ENCODE data around the gene PPP1R14C. TPM values are rescaled to one million over a fixed set of nuclear protein-coding genes. Genes with fewer than 3 reads are reported as not detected.

The PPP1R14C gene, protein sequence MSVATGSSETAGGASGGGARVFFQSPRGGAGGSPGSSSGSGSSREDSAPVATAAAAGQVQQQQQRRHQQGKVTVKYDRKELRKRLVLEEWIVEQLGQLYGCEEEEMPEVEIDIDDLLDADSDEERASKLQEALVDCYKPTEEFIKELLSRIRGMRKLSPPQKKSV
- total RNA-seq (2014; rRNA removed; shearing (Covaris generic)): 0.05 TPM in 1 of 2 replicates, not detected in the other

GRCh38 chr6:150142670-150143515 is at the start of gene PPP1R14C:
Gene PPP1R14C, plus strand, starts transcription at chr6:150143044. Its CDS starts 149 bp downstream, at chr6:150143193.
- Histone ChIP-seq H3K4me3 (peak within 1 kb of the TSS; percentile 38), H3K4me1 (peaks cover 7% of the 10 kb centered on the region), H3K27me3 (peaks cover 49% of the 10 kb centered on the region), H3K36me3 (no peaks in the 10 kb centered on the region), H3K9me3 (replicated peaks) (no peaks in the 10 kb centered on the region), H3K27ac (no peak within 1 kb of the TSS)
- DNase-seq: peak; percentile 27 to 34

DNA sequence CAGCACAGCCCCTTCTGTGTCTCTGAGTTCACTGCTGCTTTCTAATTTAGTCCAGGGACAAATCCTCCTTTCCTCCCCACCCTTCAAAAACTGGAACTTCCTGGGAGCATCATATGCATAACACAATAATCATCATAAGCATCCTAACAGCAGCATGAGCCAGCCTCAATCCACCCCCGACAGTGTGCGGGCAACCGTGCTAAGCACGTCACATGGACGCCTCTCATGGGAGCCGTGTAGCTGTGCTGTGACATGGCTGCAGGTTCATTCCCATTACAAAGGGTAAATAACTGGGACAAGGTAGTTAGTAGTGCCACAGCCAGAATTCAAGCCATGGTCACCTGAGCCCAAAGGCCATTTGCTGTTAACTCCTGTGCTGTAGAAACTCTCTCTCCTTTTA is 49.4 kb upstream of the PPP1R14C start:
- no peak overlapping the region for H3K27ac ChIP-seq
- no peaks in the 10 kb centered on the region for H3K4me1 ChIP-seq
- no peak overlapping the region for H3K4me3 ChIP-seq
- no peaks in the 10 kb centered on the region for H3K36me3 ChIP-seq
- peaks cover 14% of the 10 kb centered on the region; the same call in 1 of the 2 replicates for H3K27me3 ChIP-seq
- no peaks in the 10 kb centered on the region for H3K9me3 ChIP-seq (replicated peaks)
- DNase-seq: no peak

- Histone ChIP-seq H3K9me3 (replicated peaks) (no peaks in the 10 kb centered on the region), H3K27ac (no peak overlapping the region), H3K27me3 (0 out of 2 replicates have a peak, but pooled peaks cover 11% of the 10 kb centered on the region), H3K4me3 (no peak overlapping the region), H3K4me1 (no peaks in the 10 kb centered on the region), H3K36me3 (no peaks in the 10 kb centered on the region)
- DNase-seq: no peak
Observed at GRCh38 chr6:150098155-150098554, 44.7 kb upstream of the PPP1R14C start.

GRCh38 chr6:150099546-150099945 is 43.3 kb upstream of the PPP1R14C start:
- H3K9me3 ChIP-seq (replicated peaks): no peaks in the 10 kb centered on the region

GRCh38 chr6:150099953-150100352 is 42.9 kb upstream of the PPP1R14C start:
- Histone ChIP-seq H3K27ac (no peak overlapping the region), H3K36me3 (no peaks in the 10 kb centered on the region), H3K27me3 (0 out of 2 replicates have a peak, but pooled peaks cover 11% of the 10 kb centered on the region), H3K4me1 (no peaks in the 10 kb centered on the region), H3K9me3 (replicated peaks) (no peaks in the 10 kb centered on the region), H3K4me3 (no peak overlapping the region)
- no peak for DNase-seq

More at GRCh38 chr6:150099546-150099945, 43.3 kb upstream of the PPP1R14C start:
- Histone ChIP-seq H3K4me1 (no peaks in the 10 kb centered on the region), H3K27ac (no peak overlapping the region), H3K4me3 (no peak overlapping the region), H3K36me3 (no peaks in the 10 kb centered on the region), H3K27me3 (0 out of 2 replicates have a peak, but pooled peaks cover 11% of the 10 kb centered on the region)
- no peak for DNase-seq

GRCh38 chr6:150100745-150101144 is 42.1 kb upstream of the PPP1R14C start:
- 0 out of 2 replicates have a peak, but pooled peaks cover 11% of the 10 kb centered on the region for H3K27me3 ChIP-seq
- H3K36me3 ChIP-seq: no peaks in the 10 kb centered on the region
- no peak for DNase-seq
- H3K9me3 ChIP-seq (replicated peaks): no peaks in the 10 kb centered on the region
- no peak overlapping the region for H3K27ac ChIP-seq
- H3K4me1 ChIP-seq: no peaks in the 10 kb centered on the region
- no peak overlapping the region for H3K4me3 ChIP-seq

- Histone ChIP-seq H3K4me1 (no peaks in the 10 kb centered on the region), H3K4me3 (no peak overlapping the region), H3K36me3 (no peaks in the 10 kb centered on the region), H3K27ac (no peak overlapping the region), H3K9me3 (replicated peaks) (no peaks in the 10 kb centered on the region), H3K27me3 (0 out of 2 replicates have a peak, but pooled peaks cover 6% of the 10 kb centered on the region)
- DNase-seq: no peak
Observed at GRCh38 chr6:150102750-150103270, 40.0 kb upstream of the PPP1R14C start.

DNA sequence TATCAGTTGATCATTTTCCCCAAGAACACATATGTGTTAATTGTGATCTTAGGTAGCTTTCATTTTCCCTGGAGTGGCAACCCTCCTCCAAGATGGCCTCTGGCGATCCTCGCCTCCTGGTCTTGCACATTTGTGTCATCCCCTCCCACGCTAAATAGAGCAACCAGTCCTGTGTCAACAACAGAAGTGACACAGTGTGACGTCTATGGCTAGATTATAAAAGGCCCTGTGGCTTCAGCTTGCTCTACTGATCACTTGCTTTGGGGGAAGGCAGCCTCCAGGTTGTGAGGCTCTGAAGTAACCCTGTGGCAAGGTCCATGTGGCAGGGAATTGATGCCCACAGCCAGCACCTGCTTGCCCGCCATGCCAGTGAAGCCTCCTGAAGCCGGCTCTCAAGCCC is 30.6 kb upstream of the PPP1R14C start:
- Histone ChIP-seq H3K36me3 (no peaks in the 10 kb centered on the region), H3K4me3 (no peak overlapping the region), H3K4me1 (no peaks in the 10 kb centered on the region), H3K27me3 (no peaks in the 10 kb centered on the region), H3K9me3 (replicated peaks) (no peaks in the 10 kb centered on the region), H3K27ac (no peak overlapping the region)
- DNase-seq: no peak

GRCh38 chr6:150115769-150116168 is 27.1 kb upstream of the PPP1R14C start:
- Histone ChIP-seq H3K9me3 (replicated peaks) (no peaks in the 10 kb centered on the region), H3K4me1 (no peaks in the 10 kb centered on the region), H3K36me3 (no peaks in the 10 kb centered on the region), H3K27me3 (no peaks in the 10 kb centered on the region), H3K27ac (no peak overlapping the region), H3K4me3 (no peak overlapping the region)
- no peak for DNase-seq

GRCh38 chr6:150116200-150116800 is 26.5 kb upstream of the PPP1R14C start:
- Histone ChIP-seq H3K27ac (no peak overlapping the region), H3K9me3 (replicated peaks) (no peaks in the 10 kb centered on the region), H3K4me1 (no peaks in the 10 kb centered on the region), H3K27me3 (no peaks in the 10 kb centered on the region), H3K4me3 (no peak overlapping the region), H3K36me3 (no peaks in the 10 kb centered on the region)
- DNase-seq: no peak

- no peaks in the 10 kb centered on the region for H3K27me3 ChIP-seq
- no peaks in the 10 kb centered on the region for H3K4me1 ChIP-seq
Observed at GRCh38 chr6:150118203-150118602, 24.6 kb upstream of the PPP1R14C start.

GRCh38 chr6:150118627-150119026 is 24.2 kb upstream of the PPP1R14C start:
- Histone ChIP-seq H3K9me3 (replicated peaks) (no peaks in the 10 kb centered on the region), H3K27me3 (no peaks in the 10 kb centered on the region), H3K4me3 (no peak overlapping the region), H3K27ac (no peak overlapping the region), H3K4me1 (no peaks in the 10 kb centered on the region), H3K36me3 (no peaks in the 10 kb centered on the region)
- no peak for DNase-seq

More at GRCh38 chr6:150118203-150118602, 24.6 kb upstream of the PPP1R14C start:
- Histone ChIP-seq H3K4me3 (no peak overlapping the region), H3K9me3 (replicated peaks) (no peaks in the 10 kb centered on the region), H3K27ac (no peak overlapping the region), H3K36me3 (no peaks in the 10 kb centered on the region)
- DNase-seq: no peak

DNA sequence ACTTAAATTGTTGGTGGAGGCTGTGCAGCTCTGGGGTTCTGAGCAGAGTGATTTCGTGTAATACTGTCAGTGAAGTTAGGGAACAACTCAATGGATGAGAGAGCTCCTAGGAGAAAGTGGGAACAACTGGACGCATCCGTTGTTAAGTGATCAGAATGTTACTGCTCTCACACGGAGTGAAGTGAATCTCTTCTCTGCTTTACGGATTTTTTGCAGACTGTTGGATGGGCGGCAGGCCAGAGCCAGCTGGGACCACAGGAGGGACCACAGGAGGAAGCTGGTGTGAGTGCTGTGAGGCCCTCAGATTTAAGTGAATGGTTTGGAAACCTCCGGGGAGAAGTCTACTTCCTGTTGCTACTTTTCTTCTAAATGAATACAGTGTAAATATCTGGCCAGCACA is 23.7 kb upstream of the PPP1R14C start:
- H3K9me3 ChIP-seq (replicated peaks): no peaks in the 10 kb centered on the region
- peak in 1 of 2 experiments; percentile 30 for DNase-seq
- no peaks in the 10 kb centered on the region for H3K27me3 ChIP-seq
- no peaks in the 10 kb centered on the region for H3K36me3 ChIP-seq
- H3K4me1 ChIP-seq: no peaks in the 10 kb centered on the region
- no peak overlapping the region for H3K4me3 ChIP-seq
- H3K27ac ChIP-seq: no peak overlapping the region

DNA sequence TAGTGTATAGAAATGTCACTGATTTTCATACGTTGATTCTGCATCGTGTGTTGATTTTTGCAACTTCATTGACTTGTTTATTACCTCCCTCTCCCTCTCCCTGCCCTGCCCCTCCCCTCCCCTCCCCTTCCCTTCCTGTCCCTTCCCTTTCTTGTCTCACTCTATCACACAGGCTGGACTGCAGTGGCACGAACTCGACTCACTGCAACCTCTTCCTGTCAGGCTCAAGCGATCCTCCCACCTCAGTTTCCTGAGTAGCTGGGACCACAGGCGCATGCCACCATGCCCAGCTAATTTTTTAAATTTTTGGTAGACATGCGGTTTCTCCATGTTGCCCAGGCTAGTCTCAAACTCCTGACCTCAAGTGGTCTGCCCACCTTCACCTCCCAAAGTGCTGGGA is 19.2 kb upstream of the PPP1R14C start:
- no peak for DNase-seq
- no peak overlapping the region for H3K27ac ChIP-seq

DNA sequence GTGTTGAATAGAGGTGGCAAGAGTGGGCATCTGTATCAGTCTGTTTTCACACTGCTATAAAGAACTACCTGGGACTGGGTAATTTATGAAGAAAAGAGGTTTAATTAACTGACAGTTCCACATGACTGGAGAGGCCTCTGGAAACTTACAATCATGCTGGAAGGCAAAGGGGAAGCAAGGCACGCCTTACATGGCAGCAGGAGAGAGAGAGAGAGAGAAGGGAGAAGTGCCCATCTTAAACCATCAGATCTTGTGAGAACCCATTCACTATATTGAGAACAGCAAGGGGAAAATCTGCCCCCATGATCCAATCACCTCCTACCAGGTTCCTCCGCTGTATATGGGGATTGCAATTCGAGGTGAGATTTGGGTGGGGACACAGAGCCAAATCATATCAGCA is 18.6 kb upstream of the PPP1R14C start:
- Histone ChIP-seq H3K27me3 (peaks cover 12% of the 10 kb centered on the region; the same call in 1 of the 2 replicates), H3K36me3 (no peaks in the 10 kb centered on the region), H3K4me3 (no peak overlapping the region), H3K9me3 (replicated peaks) (no peaks in the 10 kb centered on the region), H3K4me1 (no peaks in the 10 kb centered on the region), H3K27ac (no peak overlapping the region)
- no peak for DNase-seq

More for the DNA sequence above, 19.2 kb upstream of the PPP1R14C start:
- H3K9me3 ChIP-seq (replicated peaks): no peaks in the 10 kb centered on the region
- H3K4me1 ChIP-seq: no peaks in the 10 kb centered on the region
- H3K4me3 ChIP-seq: no peak overlapping the region
- H3K36me3 ChIP-seq: no peaks in the 10 kb centered on the region
- H3K27me3 ChIP-seq: peaks cover 12% of the 10 kb centered on the region; the same call in 1 of the 2 replicates

Measured in SJCRH30 (cell line).